ENCODE measurements around the gene GRIK4.

- TF ChIP-seq CTCF (IDR thresholded peaks at IDR 0.05) (no peak), POLR2A (IDR thresholded peaks at IDR 0.05) (no peak)
Measured at GRCh38 chr11:120932305-120932915, 420.9 kb downstream of the GRIK4 start.
